GM21367 (cell line): ENCODE data around the gene PRKAA2.

Experiments
- ATAC-seq: cut with Tn5 transposase; IDR thresholded peaks from one replicate; pipeline ENCODE4 v1.9.1; 2021; ENCODE audit not compliant: unreplicated experiment

The PRKAA2 gene

DNA sequence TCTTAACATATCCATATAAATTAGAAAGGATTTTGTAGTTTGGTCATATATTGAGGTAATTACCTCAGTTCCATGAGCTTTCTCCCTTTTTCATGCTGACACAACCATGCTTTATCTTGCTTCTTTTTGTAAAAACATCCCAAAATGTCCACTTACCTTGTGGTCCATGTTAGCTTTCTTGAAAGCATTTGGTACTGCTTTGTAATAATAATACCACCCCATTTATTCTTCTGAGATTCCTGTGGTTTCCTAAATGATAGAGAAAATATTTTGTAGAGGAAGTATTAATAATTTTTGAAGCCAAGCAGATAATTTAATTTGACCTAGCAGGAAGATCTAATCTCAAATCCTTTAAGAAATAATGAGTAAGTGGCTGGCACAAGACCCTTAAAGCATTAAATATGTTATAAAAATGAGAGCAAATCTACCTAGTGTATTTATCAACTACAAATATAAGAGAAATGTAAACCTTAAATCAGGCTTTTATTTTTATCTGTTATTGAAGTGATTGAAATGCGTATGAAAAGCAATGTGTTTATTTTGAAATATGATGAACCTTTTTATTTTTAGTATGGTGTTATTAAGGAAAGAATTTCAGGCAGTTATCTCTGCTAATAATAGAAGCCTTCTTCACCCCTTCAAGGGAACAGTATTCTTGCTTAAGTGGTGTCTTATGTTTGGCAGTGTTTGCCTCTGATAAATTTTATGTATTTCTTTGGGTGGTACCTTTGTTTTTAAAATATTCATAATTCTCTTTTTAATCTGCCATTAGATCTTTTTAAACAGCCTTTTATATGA, 9.2 kb downstream of the PRKAA2 start:
- ATAC-seq, result no peak

DNA sequence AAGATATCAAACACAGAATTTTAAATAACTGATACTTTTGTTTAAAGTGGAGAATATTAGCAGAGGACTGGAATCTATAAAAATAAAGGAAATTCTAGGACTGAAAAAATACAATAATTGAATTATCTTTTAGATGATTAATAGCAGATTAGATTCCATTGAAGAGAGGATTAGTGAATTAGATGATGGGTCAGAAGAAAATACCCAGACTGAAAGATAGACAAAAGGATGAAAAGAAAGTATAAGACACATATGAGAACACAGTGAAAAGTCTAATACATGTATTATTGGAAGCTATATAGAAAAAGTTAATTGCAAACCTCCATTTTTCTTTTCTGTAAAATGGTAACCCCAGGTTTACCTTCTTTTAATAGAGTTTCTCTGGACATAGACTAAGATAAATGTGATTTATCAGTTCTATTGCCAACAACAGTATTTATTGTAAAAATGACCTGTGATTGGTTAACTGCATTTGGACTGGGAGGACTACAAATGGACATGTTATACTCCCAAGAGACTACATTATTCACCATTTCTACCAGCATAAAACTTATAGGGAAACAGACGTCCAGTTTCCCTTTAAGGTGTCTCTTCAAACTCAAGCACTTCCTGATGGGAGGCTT, 11.0 kb downstream of the PRKAA2 start:
- no peak for ATAC-seq

DNA sequence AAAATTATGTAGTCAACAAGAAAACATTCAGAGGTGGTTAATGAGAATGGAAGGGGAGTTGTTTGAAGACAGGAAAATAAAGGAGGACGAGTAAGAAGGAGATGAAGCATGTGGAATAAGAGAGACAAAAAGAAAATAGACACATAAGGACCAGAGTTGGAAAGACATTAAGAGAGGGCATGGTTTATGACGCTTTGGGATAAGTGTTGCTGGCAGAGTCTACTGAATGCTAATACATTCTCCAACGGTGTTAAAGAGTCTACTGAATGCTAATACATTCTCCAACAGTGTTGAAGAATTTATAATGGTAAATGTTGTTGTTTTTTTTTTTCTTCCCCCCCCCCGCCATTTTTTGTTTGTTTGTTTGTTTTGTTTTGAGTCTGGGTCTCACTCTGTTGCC, 13.1 kb downstream of the PRKAA2 start:
- ATAC-seq, result no peak

DNA sequence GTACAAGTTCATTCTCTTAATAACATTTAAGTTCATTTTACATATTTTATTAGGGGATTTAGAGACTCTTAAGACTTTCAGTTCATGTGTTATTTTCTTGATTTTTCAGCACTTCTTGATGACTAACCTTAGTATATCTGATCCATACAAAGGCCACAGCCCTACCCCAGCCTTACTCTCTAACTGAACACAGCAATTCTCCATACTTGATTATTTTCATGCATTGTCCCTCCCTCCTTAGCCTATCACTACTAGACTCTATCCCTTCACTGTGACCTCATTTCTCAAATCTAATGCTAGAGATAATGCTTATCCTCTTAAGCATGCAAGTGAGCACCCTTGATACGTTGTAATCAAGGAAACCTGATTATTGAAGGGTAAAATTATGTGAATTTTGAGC, 15.2 kb downstream of the PRKAA2 start:
- ATAC-seq, result no peak

DNA sequence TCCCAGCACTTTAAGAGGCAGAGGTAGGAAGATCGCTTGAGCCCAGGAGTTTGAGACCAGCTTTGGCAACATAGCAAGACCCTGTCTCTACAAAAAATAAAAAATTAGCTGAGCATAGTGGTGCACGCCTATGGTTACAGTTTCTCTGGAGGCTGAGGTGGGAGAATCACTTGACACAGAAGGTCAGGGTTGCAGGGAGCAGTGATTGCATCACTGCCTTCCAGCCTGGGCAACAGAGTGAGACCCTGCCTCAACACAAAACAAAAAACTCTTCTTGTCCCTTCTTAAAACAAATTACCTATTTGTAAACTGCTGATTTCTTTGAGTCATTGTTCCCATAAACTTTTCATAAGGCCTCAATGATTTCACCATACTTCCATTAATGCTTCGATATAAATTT, 18.7 kb downstream of the PRKAA2 start:
- ATAC-seq, result no peak

DNA sequence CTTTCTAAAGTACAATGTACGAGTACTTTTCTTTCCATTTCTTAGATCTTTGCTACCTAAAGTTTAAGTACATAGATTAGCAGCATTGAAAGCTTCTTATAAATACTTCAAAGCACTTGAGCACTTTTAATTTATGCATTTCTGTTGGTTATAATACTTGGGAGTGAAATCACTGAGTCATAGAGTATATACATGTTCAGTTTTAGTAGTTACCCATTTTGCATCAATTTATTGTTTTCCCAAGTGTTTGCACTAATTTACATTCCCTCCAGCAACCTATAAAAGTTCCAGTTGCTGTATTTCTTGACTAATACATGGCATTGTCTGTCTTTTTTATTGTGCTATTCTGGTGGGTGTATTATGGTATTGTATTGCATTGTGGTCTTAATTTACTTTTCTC, 20.3 kb downstream of the PRKAA2 start:
- no peak for ATAC-seq

DNA sequence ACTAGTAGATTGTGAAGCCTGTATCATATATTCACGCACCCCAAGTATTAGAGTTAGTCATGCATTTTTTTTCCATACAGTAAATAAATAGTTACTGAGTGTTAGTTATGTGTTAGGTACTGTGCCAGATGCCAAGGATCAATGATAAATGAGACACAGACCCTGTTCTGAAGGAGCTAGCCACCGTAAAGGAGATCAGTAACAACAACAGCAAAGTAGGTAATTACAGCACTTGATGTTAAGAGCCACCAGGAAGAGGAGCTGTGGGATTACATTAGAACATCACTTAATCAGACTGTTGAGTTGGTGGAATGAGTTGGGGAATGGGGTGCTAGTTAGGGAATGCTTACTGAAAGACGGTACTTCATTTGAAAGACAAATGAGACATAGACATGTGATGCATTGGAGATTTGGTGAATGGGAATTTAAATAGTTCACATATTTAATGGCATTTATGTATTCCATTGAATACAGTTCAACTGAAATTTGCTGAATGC, 21.0 kb downstream of the PRKAA2 start:
- no peak for ATAC-seq

DNA sequence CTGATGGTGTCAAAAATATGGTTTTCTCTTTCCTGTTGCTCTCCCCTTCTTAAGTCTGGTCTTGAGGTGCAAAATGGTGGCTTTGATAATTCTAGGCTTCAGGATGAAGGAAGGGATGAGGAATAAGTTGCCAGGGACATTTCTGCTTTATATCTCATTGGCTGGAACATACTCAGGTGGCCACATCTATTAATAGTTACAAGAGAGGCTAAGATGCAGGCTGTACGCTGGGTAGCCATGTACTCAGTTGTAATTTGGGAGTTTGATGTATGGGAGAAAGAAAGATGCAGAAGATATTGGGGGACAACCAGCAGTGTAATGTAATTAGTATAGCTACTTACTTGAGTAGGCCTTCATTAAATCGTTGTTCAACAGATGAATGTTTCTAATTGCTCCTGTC, 25.2 kb downstream of the PRKAA2 start:
- ATAC-seq, result no peak

DNA sequence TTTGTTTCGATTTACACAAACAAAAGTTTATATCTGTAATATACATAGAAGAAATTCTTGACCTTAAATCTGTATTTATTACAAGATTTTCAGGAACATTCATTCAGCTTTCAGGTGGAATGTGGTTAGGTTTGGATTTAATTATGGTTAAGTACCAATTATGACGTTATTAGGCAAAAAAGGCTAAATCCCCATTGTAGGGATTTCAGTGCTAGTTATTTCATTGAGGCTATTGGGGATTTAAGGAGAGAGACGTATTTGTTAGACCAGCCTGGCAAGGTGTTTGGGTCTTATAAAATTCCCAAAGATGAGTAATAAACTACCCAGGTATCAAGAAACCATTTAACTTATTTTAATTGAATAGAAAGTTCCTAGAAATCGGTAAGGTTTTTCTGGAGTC, 26.0 kb downstream of the PRKAA2 start:
- no peak for ATAC-seq

DNA sequence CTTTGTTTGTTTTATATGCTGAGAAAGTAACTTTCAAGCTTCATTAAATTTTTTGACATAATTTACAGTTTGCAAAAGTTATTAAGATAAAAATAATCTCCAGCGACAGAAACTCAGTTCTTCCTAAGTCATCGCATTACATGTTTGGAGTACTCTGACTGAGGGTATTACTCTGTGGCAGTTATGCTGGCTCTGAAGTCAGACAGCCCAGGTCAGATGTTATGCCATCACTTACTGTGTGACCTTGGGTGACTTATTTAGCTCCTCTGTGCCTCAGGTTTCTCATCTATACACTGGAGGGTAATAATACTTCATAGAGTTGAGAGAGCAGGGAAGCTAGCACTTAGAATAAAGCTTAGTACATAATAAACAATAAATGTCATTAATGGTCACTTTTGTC, 26.4 kb downstream of the PRKAA2 start:
- no peak for ATAC-seq

DNA sequence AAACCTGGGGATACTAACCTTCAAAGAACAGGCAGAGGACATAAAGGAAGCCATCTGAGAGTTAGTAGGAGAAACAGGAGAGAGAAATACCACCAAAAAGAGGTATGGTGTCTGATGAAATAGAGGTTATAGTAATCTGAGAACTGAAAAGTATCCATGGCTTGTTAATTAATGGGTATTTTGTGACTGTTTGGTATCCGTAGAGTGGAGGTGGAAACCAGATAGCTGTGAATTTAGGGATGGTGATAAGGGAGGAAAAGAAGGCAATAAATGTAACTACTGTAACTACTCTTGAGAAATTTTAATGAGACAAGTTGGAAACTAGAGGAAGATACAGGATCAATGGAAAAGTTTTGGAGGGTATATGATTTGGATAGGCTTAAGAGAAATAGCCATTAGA, 27.5 kb downstream of the PRKAA2 start:
- ATAC-seq, result no peak

DNA sequence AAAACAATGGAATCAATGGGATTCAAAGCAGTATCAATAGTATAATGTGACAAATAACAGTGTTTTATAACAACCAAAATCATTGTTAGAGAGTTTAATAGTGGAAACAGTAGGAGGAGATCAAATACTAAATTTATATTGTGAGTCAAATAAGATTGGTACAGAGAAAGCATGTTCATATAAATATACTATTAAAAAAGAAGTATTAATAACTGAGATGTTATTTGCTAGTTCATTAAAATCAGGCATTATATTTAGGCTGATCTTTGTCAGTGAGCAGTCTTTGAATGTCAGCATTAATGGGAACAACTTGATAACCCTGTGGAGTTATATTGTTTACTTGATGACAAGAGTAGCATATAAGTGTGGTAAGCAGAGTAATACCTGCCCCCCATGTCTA, 30.6 kb downstream of the PRKAA2 start:
- ATAC-seq, result no peak

DNA sequence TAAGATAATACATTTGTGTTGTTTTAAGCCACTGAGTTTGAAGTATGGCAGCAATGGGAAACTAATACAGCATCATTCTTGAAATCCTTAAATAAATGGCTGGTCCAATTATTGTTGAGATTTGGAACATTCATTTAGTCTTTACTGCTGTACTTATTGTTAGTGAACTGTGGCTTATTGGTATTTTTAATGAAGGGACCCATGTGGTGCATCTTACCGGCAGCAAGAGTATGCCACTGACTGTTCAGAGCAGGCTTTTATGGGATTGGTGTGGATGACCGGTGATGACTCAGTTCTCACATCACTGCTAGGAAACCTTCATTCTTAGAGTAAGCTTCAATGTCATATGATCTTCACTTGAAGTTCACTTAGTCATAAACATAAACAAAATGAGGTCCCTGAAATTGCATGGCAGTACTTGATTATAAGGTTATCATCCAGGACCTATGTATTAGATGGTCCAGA, 31.5 kb downstream of the PRKAA2 start:
- no peak for ATAC-seq

DNA sequence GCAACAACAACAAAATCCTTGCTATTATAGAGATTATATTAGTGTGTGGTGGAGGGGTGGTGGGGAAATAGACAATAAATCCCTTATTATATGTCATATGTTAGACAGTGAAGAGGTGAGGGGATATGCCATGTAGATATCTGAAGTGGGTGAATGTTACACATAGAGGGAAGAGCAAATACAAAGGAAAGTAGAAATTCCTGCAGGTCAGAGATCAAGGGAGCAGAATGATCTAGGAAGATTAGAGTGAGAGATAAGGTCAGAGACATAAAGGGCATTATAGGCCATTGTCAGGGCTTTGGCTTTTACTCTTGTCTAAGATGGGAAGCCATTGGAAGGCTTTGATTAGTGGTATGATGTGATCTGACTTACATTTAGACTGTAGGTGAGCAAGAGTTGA, 38.5 kb downstream of the PRKAA2 start:
- ATAC-seq, result no peak

DNA sequence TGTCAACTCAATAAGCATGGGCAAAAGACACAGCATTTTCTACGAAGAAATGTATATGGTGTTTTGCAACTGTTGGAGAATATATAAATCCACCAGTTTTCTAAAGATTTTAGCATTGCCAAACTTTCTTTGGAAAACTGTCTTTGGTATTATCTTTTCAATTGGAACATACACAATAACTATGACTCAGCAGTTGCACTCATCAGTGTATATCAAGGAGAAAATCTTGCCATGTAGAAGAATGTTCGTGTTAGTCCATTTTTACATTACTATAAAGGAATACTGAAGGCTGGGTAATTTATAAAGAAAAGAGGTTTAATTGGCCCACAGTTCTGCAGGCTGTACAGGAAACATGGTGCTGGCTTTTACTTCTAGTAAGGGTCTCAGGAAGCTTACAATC, 41.1 kb downstream of the PRKAA2 start:
- no peak for ATAC-seq

DNA sequence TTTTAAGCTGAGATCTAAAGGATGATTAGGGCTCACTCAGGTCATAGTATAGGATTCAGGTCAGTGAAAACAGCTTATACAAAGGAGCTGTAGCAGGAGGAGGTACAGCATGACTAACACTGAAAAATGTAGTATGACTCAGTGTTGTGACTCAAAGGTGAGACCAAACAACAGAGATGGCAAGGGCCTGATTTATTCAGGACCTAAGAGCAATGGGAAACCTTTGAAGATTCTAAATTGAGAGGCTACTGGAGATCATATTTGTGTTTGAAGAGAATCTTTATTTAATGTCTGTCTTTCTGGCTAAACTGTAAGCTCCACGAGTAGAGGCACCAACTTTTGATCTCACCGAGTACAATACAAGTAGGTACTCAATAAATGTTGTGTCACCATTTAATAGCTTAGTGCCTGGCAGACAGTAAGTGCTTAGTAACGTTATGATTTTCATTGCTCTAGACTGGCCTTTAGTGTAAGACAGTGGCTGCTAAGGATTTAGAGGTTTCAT, 43.5 kb downstream of the PRKAA2 start:
- ATAC-seq, result peak; percentile 55

DNA sequence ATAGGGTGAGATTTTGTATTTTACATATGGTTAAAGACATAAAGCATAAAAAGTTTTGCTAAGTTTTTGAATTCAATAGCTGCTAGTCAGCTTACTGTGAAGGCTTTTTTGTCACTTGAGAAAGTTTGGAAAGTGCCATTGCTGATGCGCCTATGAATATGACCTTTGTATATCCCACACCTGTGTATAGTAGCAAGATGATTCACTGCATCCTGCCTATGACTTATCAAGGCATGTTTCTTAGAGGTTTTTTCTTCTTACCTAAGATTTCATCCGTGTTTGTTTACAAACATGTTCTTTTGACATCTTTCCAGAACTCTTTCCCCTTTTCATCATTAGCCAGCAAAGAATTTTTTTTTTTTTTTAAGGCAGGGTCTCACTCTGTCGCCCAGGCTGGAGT, 51.5 kb downstream of the PRKAA2 start:
- ATAC-seq, result no peak

DNA sequence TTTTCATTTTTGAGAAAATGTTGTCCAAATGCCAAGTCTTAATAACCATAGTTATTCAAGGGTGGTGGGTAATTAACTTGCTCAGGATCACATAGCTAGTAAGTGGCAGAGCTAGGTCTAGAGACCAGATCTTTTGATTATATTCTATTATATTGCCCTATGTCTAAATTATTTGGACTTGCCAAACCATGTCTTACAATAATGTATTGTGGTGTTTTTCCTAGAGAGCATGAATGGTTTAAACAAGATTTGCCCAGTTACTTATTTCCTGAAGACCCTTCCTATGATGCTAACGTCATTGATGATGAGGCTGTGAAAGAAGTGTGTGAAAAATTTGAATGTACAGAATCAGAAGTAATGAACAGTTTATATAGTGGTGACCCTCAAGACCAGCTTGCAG, 58.6 kb downstream of the PRKAA2 start:
- no peak for ATAC-seq

DNA sequence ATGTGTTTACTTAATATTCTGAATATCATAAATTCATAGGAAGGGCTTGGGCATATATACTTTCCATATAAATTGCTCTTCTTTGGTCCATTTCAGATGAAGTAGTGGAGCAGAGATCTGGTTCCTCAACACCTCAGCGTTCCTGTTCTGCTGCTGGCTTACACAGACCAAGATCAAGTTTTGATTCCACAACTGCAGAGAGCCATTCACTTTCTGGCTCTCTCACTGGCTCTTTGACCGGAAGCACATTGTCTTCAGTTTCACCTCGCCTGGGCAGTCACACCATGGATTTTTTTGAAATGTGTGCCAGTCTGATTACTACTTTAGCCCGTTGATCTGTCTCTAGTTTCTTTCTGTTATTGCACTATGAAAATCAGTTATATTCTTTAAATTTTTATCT, 62.3 kb downstream of the PRKAA2 start:
- ATAC-seq, result no peak

DNA sequence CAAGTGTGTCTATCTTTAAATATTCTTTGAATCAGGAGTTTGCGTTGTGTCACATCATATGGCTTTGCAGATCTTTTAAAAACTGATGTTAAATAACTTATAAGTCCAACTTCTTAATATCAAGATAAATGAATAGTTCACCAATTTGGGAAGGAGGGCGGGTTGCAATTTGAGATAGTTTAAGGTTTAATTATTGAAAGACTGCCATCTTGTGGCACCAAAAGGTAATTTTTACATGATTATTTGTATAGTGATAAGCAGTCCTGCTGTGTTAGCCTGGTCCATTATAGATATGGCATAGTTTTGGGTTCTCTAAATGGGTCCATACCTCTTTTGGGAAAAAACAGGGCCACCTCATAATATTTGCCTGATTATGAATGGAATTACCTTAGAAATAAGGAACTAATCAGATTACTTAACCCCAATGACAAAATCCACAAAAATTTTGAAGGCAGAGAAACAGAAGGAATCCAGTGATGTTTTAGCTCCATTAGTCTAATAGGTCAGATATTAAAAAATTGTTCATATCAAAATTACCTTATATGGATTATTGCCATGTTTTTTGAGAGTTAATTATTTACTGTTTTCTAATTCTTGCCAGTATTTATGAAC, 64.3 kb downstream of the PRKAA2 start:
- peak; percentile 53 for ATAC-seq

DNA sequence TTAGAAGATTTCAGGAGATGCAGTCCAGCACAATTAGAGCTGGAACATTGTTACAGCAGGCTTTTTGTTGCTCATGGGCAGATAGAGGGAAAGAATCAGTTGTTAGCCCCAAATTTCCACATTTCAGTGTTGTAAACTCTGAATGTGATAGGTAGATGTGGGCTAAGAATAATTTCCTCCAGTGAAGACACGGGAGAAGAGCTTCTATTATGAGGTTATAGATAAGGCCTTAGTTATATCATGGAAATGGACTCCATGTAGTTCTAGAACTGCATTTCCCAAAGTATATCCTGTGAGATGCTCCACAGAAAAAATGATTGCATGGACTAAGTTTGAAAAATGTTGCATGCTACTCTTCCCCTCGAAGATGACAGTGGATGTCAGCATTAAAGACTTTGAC, 64.9 kb downstream of the PRKAA2 start:
- ATAC-seq, result no peak

DNA sequence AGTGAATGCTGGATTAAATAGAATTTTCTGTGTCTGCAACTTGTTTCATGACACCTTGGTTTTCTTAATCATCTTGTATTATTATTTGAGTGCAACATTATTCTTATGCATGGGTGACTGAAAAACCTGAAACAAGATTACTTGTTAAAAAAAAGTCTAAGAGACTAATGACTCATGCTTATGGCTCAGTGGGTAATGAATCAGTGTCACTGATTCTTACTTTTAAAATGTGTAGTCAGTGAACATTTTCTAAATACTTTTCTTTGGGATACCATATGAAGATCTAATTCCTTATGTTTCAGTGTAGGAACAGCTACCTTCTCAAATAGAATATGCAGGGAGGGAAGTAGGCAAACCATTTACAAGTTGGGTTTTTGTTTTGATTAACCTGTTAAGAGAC, 65.5 kb downstream of the PRKAA2 start:
- no peak for ATAC-seq
